HG03565 (cell line): ENCODE data around the gene FAM83C.

Experiments
- ATAC-seq: cut with Tn5 transposase; IDR thresholded peaks from one replicate; pipeline ENCODE4 v1.9.1; 2021; ENCODE audit warnings: mild to moderate bottlenecking, moderate library complexity; ENCODE audit not compliant: unreplicated experiment

Gene FAM83C

GRCh38 chr20:35284992-35285805 is 7.0 kb downstream of the FAM83C start:
- ATAC-seq: no peak

- ATAC-seq: peak; percentile 63
These were observed 7.8 kb downstream of the FAM83C start, which contains the start of gene EIF6 for GRCh38 chr20:35284267-35284991. TSS of gene EIF6 (minus strand) at chr20:35284772. CDS start at chr20:35284487, 285 bp downstream.

DNA sequence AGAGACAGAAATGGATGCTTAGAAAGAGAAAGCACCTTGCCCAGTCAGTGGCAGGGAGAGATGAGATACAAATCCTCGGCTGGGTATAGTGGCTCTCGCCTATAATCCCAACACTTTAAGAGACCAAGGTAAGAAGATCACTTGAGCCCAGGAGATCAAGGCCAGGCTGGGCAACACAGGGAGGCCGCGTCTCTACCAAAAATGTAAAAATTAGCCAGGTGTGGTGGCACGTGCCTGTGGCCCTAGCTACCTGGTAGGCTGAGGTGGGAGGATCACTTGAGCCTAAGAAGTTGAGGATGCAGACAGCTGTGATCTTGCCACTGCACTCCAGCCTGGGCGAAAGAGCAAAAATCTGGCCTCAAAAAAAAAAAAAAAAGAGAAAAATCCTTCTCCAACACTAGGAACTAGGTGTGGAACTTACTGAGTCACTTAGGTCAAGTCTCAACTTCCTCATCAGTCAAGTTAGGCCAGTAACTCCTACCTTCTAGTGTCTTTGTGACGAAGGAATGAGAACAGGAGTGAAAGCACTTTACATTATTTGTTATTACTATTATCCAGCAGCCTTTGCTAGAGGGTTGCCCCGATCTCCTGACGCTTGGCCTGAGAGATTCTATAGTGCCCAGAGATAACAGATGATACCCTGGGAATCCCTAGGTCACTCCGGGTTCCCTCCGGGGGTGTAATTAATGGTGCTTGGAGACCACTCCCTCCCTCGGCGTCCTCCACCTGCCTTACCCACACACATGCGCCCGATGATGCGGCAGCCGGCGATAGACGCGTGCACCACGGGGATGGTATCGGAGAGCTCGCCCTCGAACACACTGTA is 8.6 kb downstream of the FAM83C start:
- no peak for ATAC-seq

DNA sequence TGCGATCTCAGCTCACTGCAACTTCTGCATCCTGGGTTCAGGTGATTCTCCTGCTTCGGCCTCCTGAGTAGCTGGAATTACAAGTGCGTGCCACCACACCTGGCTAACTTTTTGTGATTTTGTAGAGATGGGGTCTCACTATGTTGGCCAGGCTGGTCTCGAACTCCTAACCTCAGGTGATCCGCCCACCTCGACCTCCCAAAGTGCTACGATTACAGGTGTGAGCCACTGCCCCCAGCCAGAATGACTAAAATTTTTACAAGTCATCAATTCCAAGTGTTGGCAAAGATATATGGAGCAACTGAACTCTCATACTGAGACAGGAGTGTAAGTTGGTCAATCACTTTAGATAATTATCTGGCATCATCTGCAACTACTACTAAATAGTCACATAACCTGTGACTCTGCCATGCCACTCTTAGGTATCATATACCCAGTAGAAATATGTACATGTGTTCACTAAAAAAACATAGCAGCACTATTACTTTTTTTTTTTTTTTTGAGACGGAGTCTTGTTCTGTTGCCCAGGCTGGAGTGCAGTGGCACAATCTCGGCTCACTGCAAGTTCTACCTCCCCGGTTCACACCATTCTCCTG is 10.6 kb downstream of the FAM83C start:
- ATAC-seq: no peak

- no peak for ATAC-seq
These were observed 11.7 kb downstream of the FAM83C start for GRCh38 chr20:35280523-35280922.

DNA sequence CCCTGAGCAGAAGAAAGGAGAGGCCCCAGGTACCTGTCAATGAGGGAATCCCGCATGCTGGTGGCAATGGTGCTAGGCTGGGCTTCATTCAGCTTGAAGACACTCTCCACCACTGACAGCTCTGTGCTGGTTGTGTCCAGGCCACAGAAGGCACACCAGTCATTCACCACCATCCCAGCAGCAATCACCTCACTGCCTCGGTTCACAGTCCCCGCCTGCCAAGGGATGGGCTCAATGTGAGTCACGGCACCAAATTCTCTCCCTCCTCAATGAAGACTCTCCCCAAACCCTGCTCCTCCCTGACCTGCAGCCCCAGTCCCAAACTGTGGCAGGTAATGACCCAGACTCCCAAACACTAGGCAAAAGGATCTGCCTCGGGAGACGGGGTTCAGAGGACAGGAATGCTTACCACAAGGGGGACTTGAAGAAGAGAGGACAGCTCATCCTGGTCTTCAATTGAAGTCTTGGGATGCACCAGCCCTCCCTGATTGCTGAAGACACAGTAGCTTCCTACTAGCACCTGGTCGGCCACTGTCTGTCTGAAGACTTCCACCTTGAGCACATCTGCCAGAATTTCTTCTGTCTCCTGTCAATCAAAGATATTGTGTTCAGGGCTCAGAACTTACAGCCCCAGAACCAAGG is 12.6 kb downstream of the FAM83C start:
- no peak for ATAC-seq

GRCh38 chr20:35279040-35279439 is 13.2 kb downstream of the FAM83C start:
- no peak for ATAC-seq

- ATAC-seq: peak; percentile 65
These were observed 14.5 kb downstream of the FAM83C start, which contains the start of gene MMP24OS for GRCh38 chr20:35277531-35278395. TSS of gene MMP24OS (minus strand) at chr20:35278122. CDS start at chr20:35277929, 193 bp downstream.

DNA sequence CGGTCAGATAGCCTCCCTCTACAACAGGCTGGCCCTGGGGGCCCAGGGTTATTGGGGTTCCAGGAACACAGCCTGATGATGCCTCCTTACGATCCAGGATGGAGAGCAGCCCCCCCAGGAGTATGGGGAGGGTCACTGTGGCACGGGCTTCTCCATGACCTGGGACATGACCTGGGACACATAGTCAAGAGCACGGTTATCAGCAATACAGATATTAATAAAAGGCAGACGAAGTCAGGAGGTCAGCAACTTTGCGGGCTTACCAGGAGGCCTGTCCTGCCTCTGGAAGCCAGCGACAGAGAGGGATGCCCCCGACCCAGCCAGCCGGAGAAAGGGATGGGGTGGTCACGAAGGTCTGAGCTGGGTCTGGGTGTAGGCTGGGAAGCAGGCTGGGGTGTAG is 15.1 kb downstream of the FAM83C start:
- ATAC-seq: no peak

- no peak for ATAC-seq
These were observed 15.8 kb downstream of the FAM83C start for GRCh38 chr20:35276408-35276807.

DNA sequence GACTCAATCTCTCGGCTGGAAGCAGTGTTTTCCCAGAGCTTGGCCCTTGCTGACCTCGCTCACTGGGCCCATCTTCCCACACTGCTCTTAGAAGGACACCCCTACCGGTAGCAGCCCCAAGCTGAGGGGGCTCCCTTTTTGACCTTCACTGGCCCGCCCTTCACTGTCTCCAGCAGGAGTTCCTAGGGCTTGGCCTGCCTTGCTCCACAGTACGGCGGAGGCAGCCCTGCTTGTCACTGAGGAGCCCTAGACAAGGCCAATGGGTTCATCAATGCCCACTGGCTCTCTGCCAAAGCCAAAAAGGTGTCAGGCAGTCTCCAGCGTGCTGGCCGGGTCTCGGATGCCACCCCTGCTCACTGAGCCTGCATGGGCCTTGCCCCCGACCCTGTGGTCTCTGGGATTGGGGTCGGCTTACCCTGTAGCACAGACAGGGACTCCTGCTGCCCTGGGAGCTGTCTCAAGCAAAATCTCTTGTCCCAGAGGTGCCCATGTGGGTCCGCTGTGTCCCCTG is 16.4 kb downstream of the FAM83C start:
- no peak for ATAC-seq

- no peak for ATAC-seq
These were observed 17.8 kb downstream of the FAM83C start for GRCh38 chr20:35274172-35275092.

DNA sequence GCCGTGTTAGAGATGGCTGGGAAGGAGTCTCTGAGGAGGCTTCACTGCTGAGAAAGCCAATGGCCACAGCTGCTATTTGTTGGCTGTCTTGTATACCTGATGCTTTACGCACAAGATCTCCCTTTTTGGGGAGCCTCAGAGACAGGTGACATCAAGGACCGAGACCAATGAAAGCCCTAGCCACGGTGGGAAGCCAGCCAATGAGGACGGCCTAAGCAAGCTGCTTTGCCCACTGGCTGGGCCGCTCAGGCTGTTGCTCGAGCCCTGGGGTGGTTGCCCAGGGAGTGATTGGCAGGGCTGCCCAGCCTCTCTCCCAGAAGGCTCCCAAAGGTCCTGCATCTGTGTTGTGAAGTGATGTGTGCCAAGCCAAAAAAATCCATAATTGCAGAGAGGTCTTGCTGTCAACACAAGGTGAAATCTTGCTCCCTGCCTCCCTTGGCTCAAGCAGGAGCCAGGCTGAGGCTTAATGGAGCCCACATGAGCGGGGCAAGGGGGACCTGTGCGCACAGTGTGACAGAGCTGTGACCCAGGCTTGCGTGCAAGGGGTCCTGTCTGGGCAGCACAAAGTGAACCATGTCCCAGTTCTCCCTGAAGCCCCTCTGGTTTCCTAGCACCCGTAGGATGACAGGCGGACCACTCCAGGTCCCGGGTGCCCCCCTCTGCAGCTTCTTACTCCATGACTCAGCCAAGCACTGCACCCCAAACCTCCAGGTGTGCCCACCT is 18.6 kb downstream of the FAM83C start:
- no peak for ATAC-seq

- ATAC-seq: no peak
These were observed 20.3 kb downstream of the FAM83C start for GRCh38 chr20:35271904-35272303.

- ATAC-seq: no peak
These were observed 20.9 kb downstream of the FAM83C start for GRCh38 chr20:35271073-35271882.

DNA sequence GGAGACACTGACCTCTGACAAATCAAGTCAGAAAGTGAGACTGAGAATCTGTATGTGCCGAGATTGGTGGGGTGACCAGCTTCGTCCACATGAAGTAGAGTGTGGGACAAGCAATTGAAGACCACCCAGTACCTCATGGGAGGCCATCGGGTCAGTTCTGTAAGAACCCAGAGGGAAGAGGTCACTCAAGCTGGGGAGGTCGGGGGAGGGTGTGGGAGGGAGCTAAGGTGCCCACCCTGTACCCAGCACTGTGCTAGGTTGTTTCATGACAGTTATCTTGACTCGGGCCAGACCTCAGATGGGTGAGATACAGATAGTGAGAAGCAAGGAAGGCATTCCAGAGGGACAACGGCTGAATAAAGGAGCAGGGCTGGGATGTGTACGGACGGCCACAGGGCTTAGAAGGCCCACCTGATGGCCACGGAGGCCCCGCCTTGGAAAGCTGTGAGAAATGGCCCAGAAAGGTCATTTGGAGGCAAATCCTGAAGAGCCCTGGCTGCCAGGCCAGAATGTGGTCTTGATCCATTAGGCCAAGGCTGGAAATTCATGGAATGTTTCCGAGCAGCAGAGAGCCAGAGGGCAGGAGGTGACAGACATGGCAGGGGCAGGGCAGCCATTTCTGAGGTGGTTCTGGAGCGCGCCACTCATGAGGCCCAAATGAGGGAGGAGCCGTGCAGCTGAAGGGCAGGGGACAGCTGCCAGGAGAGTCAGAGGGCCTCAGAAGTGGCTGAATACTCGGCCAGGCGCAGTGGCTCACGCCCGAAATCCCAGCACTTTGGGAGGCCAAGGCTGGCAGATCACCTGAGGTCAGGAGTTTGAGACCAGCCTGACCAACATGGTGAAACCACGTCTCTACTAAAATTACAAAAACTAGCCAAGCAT is 22.0 kb downstream of the FAM83C start:
- no peak for ATAC-seq
